H9 (cell line): ENCODE measurements around the gene NRG2. TPM values are rescaled to one million over a fixed set of nuclear protein-coding genes. Genes with fewer than 3 reads are reported as not detected.

Source experiments
- DNase-seq: peaks from one replicate; pipeline ENCODE4 v3.0.0-alpha.2; 2017
- H2AFZ ChIP-seq: one replicate; pipeline ENCODE4 v1.6.1; 2013; ENCODE audit warnings: mild to moderate bottlenecking, low read length, control low read depth, moderate library complexity
- H2AK5ac ChIP-seq: 2 replicates; pipeline ENCODE4 v1.6.1; 2013; ENCODE audit warnings: low read length, control low read depth, mixed read lengths; ENCODE audit not compliant: insufficient read length
- H2BK120ac ChIP-seq: one replicate; pipeline ENCODE4 v1.6.1; 2013; ENCODE audit warnings: low read depth, mild to moderate bottlenecking, low read length, control low read depth, inconsistent platforms; ENCODE audit not compliant: poor library complexity, severe bottlenecking
- H2BK12ac ChIP-seq: 2 replicates; pipeline ENCODE4 v1.6.1; 2013; ENCODE audit warnings: low read length, control low read depth, mixed read lengths, low read depth; ENCODE audit not compliant: insufficient read length
- H2BK15ac ChIP-seq: 2 replicates; pipeline ENCODE4 v1.6.1; 2013; ENCODE audit warnings: low read depth, low read length, control low read depth
- H2BK20ac ChIP-seq: one replicate; pipeline ENCODE4 v1.6.1; 2013; ENCODE audit warnings: low read depth, mild to moderate bottlenecking, low read length, control low read depth, inconsistent platforms; ENCODE audit not compliant: poor library complexity, severe bottlenecking
- H2BK5ac ChIP-seq: 2 replicates; pipeline ENCODE4 v1.6.1; 2013; ENCODE audit warnings: low read length, control low read depth, mixed read lengths; ENCODE audit not compliant: insufficient read length
- H3K14ac ChIP-seq: 2 replicates; pipeline ENCODE4 v1.6.1; 2013; ENCODE audit warnings: low read length, control low read depth; ENCODE audit not compliant: insufficient read depth
- H3K18ac ChIP-seq: 2 replicates; pipeline ENCODE4 v1.6.1; 2013; ENCODE audit warnings: low read depth, mild to moderate bottlenecking, mixed read lengths, low read length, control low read depth; ENCODE audit not compliant: insufficient read length
- H3K23ac ChIP-seq: 2 replicates; pipeline ENCODE4 v1.6.1; 2013; ENCODE audit warnings: low read length, control low read depth, mixed read lengths, low read depth; ENCODE audit not compliant: insufficient read length
- H3K23me2 ChIP-seq: 2 replicates; pipeline ENCODE4 v1.6.1; 2013; ENCODE audit warnings: low read depth, mild to moderate bottlenecking, mixed read lengths, low read length, control low read depth; ENCODE audit not compliant: insufficient read length, poor library complexity, severe bottlenecking
- H3K27ac ChIP-seq: 2 replicates; pipeline ENCODE4 v1.5.1; 2013; ENCODE audit warnings: low read length, control low read depth, mixed read lengths, low read depth; ENCODE audit not compliant: insufficient read length
- H3K27me3 ChIP-seq: 2 replicates; pipeline ENCODE4 v1.6.1; 2013; ENCODE audit warnings: low read length, control low read depth, inconsistent platforms; ENCODE audit not compliant: insufficient read depth
- H3K4ac ChIP-seq: 2 replicates; pipeline ENCODE4 v1.6.1; 2013; ENCODE audit warnings: low read depth, mild to moderate bottlenecking, control low read depth, inconsistent platforms, low read length, moderate library complexity
- H3K4me1 ChIP-seq: 2 replicates; pipeline ENCODE4 v1.6.1; 2013; ENCODE audit warnings: low read length, control low read depth, inconsistent platforms; ENCODE audit not compliant: insufficient read depth
- H3K4me2 ChIP-seq: 2 replicates; pipeline ENCODE4 v1.6.1; 2013; ENCODE audit warnings: low read length, control low read depth, mixed read lengths; ENCODE audit not compliant: insufficient read length, insufficient read depth
- H3K56ac ChIP-seq: 2 replicates; pipeline ENCODE4 v1.6.1; 2013; ENCODE audit warnings: low read depth, mild to moderate bottlenecking, mixed read lengths, low read length, control low read depth; ENCODE audit not compliant: insufficient read length
- H3K79me1 ChIP-seq: 2 replicates; pipeline ENCODE4 v1.6.1; 2013; ENCODE audit warnings: low read depth, mild to moderate bottlenecking, moderate library complexity, low read length, control low read depth, inconsistent platforms; ENCODE audit not compliant: insufficient read depth, poor library complexity, severe bottlenecking
- H3K79me2 ChIP-seq: 2 replicates; pipeline ENCODE4 v1.6.1; 2013; ENCODE audit warnings: low read length, control low read depth, inconsistent platforms; ENCODE audit not compliant: insufficient read depth
- H3K9ac ChIP-seq: 2 replicates; pipeline ENCODE4 v1.6.1; 2013; ENCODE audit warnings: low read length, control low read depth, mixed read lengths; ENCODE audit not compliant: insufficient read length; ENCODE audit errors: extremely low read depth
- H3K9me3 ChIP-seq: one replicate; pipeline ENCODE4 v1.6.1; 2013; ENCODE audit warnings: low read depth, low read length, inconsistent platforms; ENCODE audit not compliant: control insufficient read depth
- H3T11ph ChIP-seq: one replicate; pipeline ENCODE4 v1.6.1; 2013; ENCODE audit warnings: mild to moderate bottlenecking, low read length, control low read depth, inconsistent platforms
- H4K20me1 ChIP-seq: one replicate; pipeline ENCODE4 v1.6.1; 2013; ENCODE audit not compliant: control insufficient read depth, insufficient read length, insufficient read depth
- H4K5ac ChIP-seq: 2 replicates; pipeline ENCODE4 v1.6.1; 2013; ENCODE audit warnings: low read depth, mild to moderate bottlenecking, mixed read lengths, low read length, control low read depth; ENCODE audit not compliant: insufficient read length
- H4K8ac ChIP-seq: replicated peaks from 2 replicates; pipeline ENCODE4 v1.6.1; 2013; ENCODE audit warnings: low read length, control low read depth, mixed read lengths, low read depth; ENCODE audit not compliant: insufficient read length
- H4K91ac ChIP-seq: 2 replicates; pipeline ENCODE4 v1.6.1; 2013; ENCODE audit warnings: low read depth, mild to moderate bottlenecking, moderate library complexity, mixed read lengths, low read length, control low read depth; ENCODE audit not compliant: insufficient read length
- H3K27ac Mint-ChIP-seq, 3 experiments: 2 replicates in 2 of 3; 3 replicates in 1 of 3; pipeline ENCODE4 v1.8.0; 2020 to 2021; ENCODE audit warnings: mixed read lengths in 3 of 3, mild to moderate bottlenecking in 1 of 3, moderate library complexity in 1 of 3
- H3K27me3 Mint-ChIP-seq: 2 replicates; pipeline ENCODE4 v1.8.0; 2021; ENCODE audit warnings: low read depth, mild to moderate bottlenecking, moderate library complexity, mixed read lengths
- H3K36me3 Mint-ChIP-seq, 3 experiments: 2 replicates in 2 of 3; 3 replicates in 1 of 3; pipeline ENCODE4 v1.8.0; 2020 to 2021; ENCODE audit warnings: low read depth in 3 of 3, mixed read lengths in 3 of 3; ENCODE audit not compliant: insufficient read depth in 1 of 3
- H3K4me1 Mint-ChIP-seq, 2 experiments: 2 replicates each; pipeline ENCODE4 v1.8.0; 2020; ENCODE audit warnings: mixed read lengths in 2 of 2
- H3K4me3 Mint-ChIP-seq, 2 experiments: 2 replicates in 1 of 2; 3 replicates in 1 of 2; pipeline ENCODE4 v1.8.0; 2020 to 2021; ENCODE audit warnings: mild to moderate bottlenecking in 2 of 2, mixed read lengths in 2 of 2, moderate library complexity in 1 of 2
- H3K9me3 Mint-ChIP-seq, 2 experiments: 2 replicates in 1 of 2; 3 replicates in 1 of 2; pipeline ENCODE4 v1.8.0; 2020; ENCODE audit warnings: mild to moderate bottlenecking in 2 of 2, mixed read lengths in 2 of 2, moderate library complexity in 1 of 2
- CTCF ChIP-seq: fragments of 200-600 bp; sonication (generic); conservative IDR thresholded peaks from 3 replicates; pipeline ENCODE4 v1.8.0; 2021; ENCODE audit warnings: antibody characterized with exemption, mild to moderate bottlenecking
- WGBS: extraction: QIAGEN DNeasy Blood & Tissue Kit; methylation state at CpG from one replicate; pipeline ENCODE4 v1.1.7; 2013; ENCODE audit warnings: missing lambda C conversion rate, low lambda C conversion rate, mixed read lengths; ENCODE audit not compliant: insufficient read length; ENCODE audit errors: extremely low coverage; 5-methylcytosine and 5-hydroxymethylcytosine counted together
- total RNA-seq: library from RNA; stranded (reverse); gene quantifications from 2 replicates; pipeline ENCODE4 v1.2.1, GENCODE V29; 2021

The NRG2 gene
- total RNA-seq, 1 experiment from 2014 or later: not detected

GRCh38 chr5:140076788-140077187 lies 33.7 kb upstream of the NRG2 start:
- Histone ChIP-seq H3K27me3 (no peaks in the 10 kb centered on the region), H3K9ac (no peak overlapping the region), H2AK5ac (no peak overlapping the region), H3T11ph (no peak overlapping the region), H3K4ac (no peak overlapping the region), H3K4me1 (no peaks in the 10 kb centered on the region), H2BK15ac (no peak overlapping the region), H2BK5ac (no peak overlapping the region), H4K8ac (no peak overlapping the region), H3K9me3 (no peaks in the 10 kb centered on the region), H4K20me1 (no peaks in the 10 kb centered on the region), H3K23ac (no peak overlapping the region), H3K56ac (no peak overlapping the region), H2BK20ac (no peak overlapping the region), H4K5ac (no peak overlapping the region), H3K27ac (no peak overlapping the region), H3K79me1 (no peaks in the 10 kb centered on the region), H2BK12ac (no peak overlapping the region), H3K79me2 (no peaks in the 10 kb centered on the region), H2BK120ac (no peak overlapping the region), H2AFZ (no peak overlapping the region), H3K14ac (no peak overlapping the region), H4K91ac (no peak overlapping the region), H3K18ac (no peak overlapping the region), H3K4me2 (no peak overlapping the region), H3K23me2 (no peaks in the 10 kb centered on the region)
- Mint-ChIP-seq H3K27me3 (peaks cover 38% of the 10 kb centered on the region), H3K4me1 (no peaks in the 10 kb centered on the region), H3K9me3 (no peaks in the 10 kb centered on the region), H3K27ac (no peak overlapping the region), H3K36me3 (no peaks in the 10 kb centered on the region), H3K4me3 (no peak overlapping the region)
- TF ChIP-seq CTCF: no peak
- WGBS: no CpG with 5 or more reads among the region's 2 CpGs
- DNase-seq: no peak
